ENCODE data around the gene MPO. TPM values are rescaled to one million over a fixed set of nuclear protein-coding genes. Genes with fewer than 3 reads are reported as not detected.

Gene MPO
- total and polyA plus RNA-seq, 10 of the 15 experiments (the other 5 are each of a cell fraction or from before 2014, with no cell fraction given): 0.06 to 0.49 (median 0.14) TPM

GRCh38 chr17:58305626-58306025 is 24.9 kb upstream of the MPO start (continued):
- TF ChIP-seq HSF1 (IDR thresholded peaks at IDR 0.05; ENCODE audit: low read depth, low read length) (no peak), CHD4 (IDR thresholded peaks at IDR 0.05) (no peak), BACH1 (IDR thresholded peaks at IDR 0.05; ENCODE audit: borderline replicate concordance) (no peak), SREBF1 (IDR thresholded peaks at IDR 0.05; ENCODE audit: low read length) (no peak)

- H3K4me3 ChIP-seq: no peak overlapping the region
- H3K9me3 ChIP-seq (replicated peaks; ENCODE audit: control insufficient read depth, insufficient read depth, low read length): no peaks in the 10 kb centered on the region
- in situ Hi-C loops (cut with MboI): no loop called here
- H3K36me3 ChIP-seq (ENCODE audit: control insufficient read depth in 2 of 2, insufficient read depth in 2 of 2, low read length in 1 of 2): no peaks in the 10 kb centered on the region
- POLR2A ChIA-PET: interaction anchor here (1.8 kb wide), 1 partner anchor 112 kb away, joined by 5 read pairs; the partner anchor contains the start of gene RNF43
- no peaks in the 10 kb centered on the region for H3K4me1 ChIP-seq (ENCODE audit: control insufficient read depth, insufficient read depth, low read length)
- no peak for FAIRE-seq
- H2AFZ ChIP-seq (ENCODE audit: control insufficient read depth, low read depth, low read length): no peak overlapping the region
- WGBS (ENCODE audit: insufficient coverage, insufficient replicate concordance, low lambda C conversion rate, missing lambda C conversion rate): 46% methylated on average over 14 of the region's 14 CpGs
- no peaks in the 10 kb centered on the region; a peak in 1 of 4 replicates for H3K27me3 ChIP-seq (replicated peaks in 1 of 2; ENCODE audit: control insufficient read depth in 2 of 2, insufficient read depth in 2 of 2, low read length in 1 of 2)
- RAD21 ChIA-PET (ENCODE audit: unreplicated experiment): interaction anchor here (1.2 to 3.0 kb wide), 6 partner anchors 8 to 143 kb away, joined by 3 to 27 read pairs (median 6); partner anchors contain the start of gene RNF43
- H3K9ac ChIP-seq (ENCODE audit: control insufficient read depth, insufficient read depth, low read length): no peak overlapping the region
- intact Hi-C loops (cut with micrococcal nuclease; ENCODE audit: unreplicated experiment): loop anchor here (1.0 kb wide), 1 partner anchor 142 kb away; no protein-coding TSS in a partner anchor
- ATAC-seq: no peak; the same call in 2 of the 3 replicates
- DNase-seq (ENCODE audit: low read depth, low spot score): no peak
- SMC1A ChIA-PET (ENCODE audit: uncharacterized antibody, unreplicated experiment): interaction anchor here (0.6 to 2.8 kb wide), 9 partner anchors 12 to 1467 kb away, joined by 3 to 13 read pairs (median 3); partner anchors contain the start of genes RNF43 and SUPT4H1
- no TSS peak for BruUV-seq (replicated peaks)
- H3K27ac ChIP-seq (ENCODE audit: control insufficient read depth, insufficient read depth): no peak overlapping the region
- CTCF ChIA-PET: interaction anchor here (0.6 to 7.1 kb wide), 25 partner anchors 10 to 163 kb away, joined by 3 to 56 read pairs (median 6); partner anchors contain the start of genes RNF43, SUPT4H1 and TSPOAP1
- no peak overlapping the region for H3K4me2 ChIP-seq (ENCODE audit: control insufficient read depth, insufficient read depth)
- no peaks in the 10 kb centered on the region for H3K79me2 ChIP-seq (ENCODE audit: control insufficient read depth, insufficient read depth, low read length)
- no peaks in the 10 kb centered on the region for H4K20me1 ChIP-seq (ENCODE audit: control insufficient read depth, insufficient read depth)
- TF ChIP-seq HCFC1 (IDR thresholded peaks at IDR 0.05; ENCODE audit: low read length) (no peak), REST (IDR thresholded peaks at IDR 0.05; ENCODE audit: low read depth, low read length) (no peak), PRDM15 (CRISPR knock-in tag; IDR thresholded peaks at IDR 0.05) (no peak), FOXM1 (IDR thresholded peaks at IDR 0.05; ENCODE audit: low read depth, low read length) (no peak), HDAC2 (IDR thresholded peaks at IDR 0.05) (no peak), SMAD5 (IDR thresholded peaks at IDR 0.05; ENCODE audit: low read depth) (no peak), NR2C2 (IDR thresholded peaks at IDR 0.05; ENCODE audit: borderline replicate concordance, control insufficient read depth, insufficient read length, low read depth) (no peak), HDGF (IDR thresholded peaks at IDR 0.05) (no peak)
These were observed 24.2 kb upstream of the MPO start for GRCh38 chr17:58304750-58305486.

Data from GM12878 (cell line).